Keratinocyte (primary cell): ENCODE measurements around the gene CTSA. TPM values are rescaled to one million over a fixed set of nuclear protein-coding genes. Genes with fewer than 3 reads are reported as not detected.

Experiments used
- DNase-seq: peaks from one replicate; pipeline ENCODE4 v3.0.0-alpha.2; 2011; ENCODE audit warnings: low read depth, missing footprints, low spot score
- FAIRE-seq: peaks from 2 replicates; lab custom pipeline; 2011; peaks lifted over from hg19 to GRCh38; lab: Jason Lieb, UNC
- H2AFZ ChIP-seq: 2 replicates; pipeline ENCODE4 v1.6.0; 2012; ENCODE audit warnings: low read length, control low read depth, inconsistent platforms; ENCODE audit not compliant: control insufficient read depth
- H3K27ac ChIP-seq: 2 replicates; pipeline ENCODE4 v1.5.1; 2011; ENCODE audit warnings: low read length; ENCODE audit not compliant: control insufficient read depth, insufficient read depth
- H3K27me3 ChIP-seq: 3 replicates; pipeline ENCODE4 v1.6.0; 2011; ENCODE audit warnings: low read length; ENCODE audit not compliant: control insufficient read depth, insufficient read depth; ENCODE audit errors: extremely low read depth
- H3K36me3 ChIP-seq, 2 experiments: 2 replicates in 1 of 2; 3 replicates in 1 of 2; pipeline ENCODE4 v1.5.1; 2011; ENCODE audit warnings: low read length in 2 of 2, mild to moderate bottlenecking in 1 of 2; ENCODE audit not compliant: control insufficient read depth in 2 of 2, insufficient read depth in 2 of 2; ENCODE audit errors: extremely low read depth in 1 of 2
- H3K4me1 ChIP-seq: 3 replicates; pipeline ENCODE4 v1.5.1; 2011; ENCODE audit warnings: low read length; ENCODE audit not compliant: control insufficient read depth, insufficient read depth; ENCODE audit errors: extremely low read depth
- H3K4me2 ChIP-seq: 3 replicates; pipeline ENCODE4 v1.6.0; 2011; ENCODE audit warnings: low read depth, low read length; ENCODE audit not compliant: control insufficient read depth, insufficient read depth; ENCODE audit errors: extremely low read depth
- H3K4me3 ChIP-seq, 3 experiments: fragments of 200-600 bp in 1 of 3; sonication (generic) in 1 of 3; 2 replicates in 2 of 3; 3 replicates in 1 of 3; pipeline ENCODE4 v1.5.1; 2011 to 2016; ENCODE audit warnings: low read length in 3 of 3, mild to moderate bottlenecking in 3 of 3, control low read depth in 2 of 3, inconsistent platforms in 1 of 3, low read depth in 1 of 3, mixed read lengths in 1 of 3, mixed run types in 1 of 3, moderate library complexity in 1 of 3; ENCODE audit not compliant: control insufficient read depth in 2 of 3, insufficient read depth in 2 of 3; ENCODE audit errors: extremely low read depth in 1 of 3
- H3K79me2 ChIP-seq: 2 replicates; pipeline ENCODE4 v1.6.0; 2012; ENCODE audit warnings: low read length; ENCODE audit not compliant: control insufficient read depth, insufficient read depth
- H3K9ac ChIP-seq: 3 replicates; pipeline ENCODE4 v1.6.0; 2011; ENCODE audit warnings: low read length; ENCODE audit not compliant: control insufficient read depth, insufficient read depth; ENCODE audit errors: extremely low read depth
- H3K9me1 ChIP-seq: 3 replicates; pipeline ENCODE4 v1.6.0; 2011; ENCODE audit warnings: low read length; ENCODE audit not compliant: control insufficient read depth, insufficient read depth; ENCODE audit errors: extremely low read depth
- H3K9me3 ChIP-seq: 2 replicates; pipeline ENCODE4 v1.5.1; 2012; ENCODE audit warnings: low read depth, low read length; ENCODE audit not compliant: control insufficient read depth
- H4K20me1 ChIP-seq: 3 replicates; pipeline ENCODE4 v1.6.0; 2011; ENCODE audit warnings: low read length; ENCODE audit not compliant: control insufficient read depth, insufficient read depth; ENCODE audit errors: extremely low read depth
- EZH2 ChIP-seq: IDR thresholded peaks from one replicate; pipeline ENCODE4 v1.6.1; 2012; ENCODE audit warnings: inconsistent platforms, mild to moderate bottlenecking, low read length, moderate library complexity
- dilution Hi-C: fragments of 300-500 bp; cut with MboI; formaldehyde crosslinking; loops from one replicate; pipeline ENCODE4 v1.7.0; 2020; ENCODE audit warnings: low sequenced_read_pairs; ENCODE audit not compliant: extremely low pct_ligation_motif_present
- polyA plus RNA-seq, 5 experiments: library from polyadenylated mRNA; depleted of rRNA in 3 of 5; stranded (reverse) in 3 of 5; stranded (forward) in 1 of 5; unstranded in 1 of 5; fragments of >200 nt; gene quantifications; 1 replicate in 1 of 5; 2 replicates in 3 of 5; 3 replicates in 1 of 5; pipeline versions ENCODE4 v1.2.1 to v1.2.3, GENCODE V29; 2011 to 2012; ENCODE audit warnings: missing spikeins in 2 of 5, low read depth in 1 of 5, low replicate concordance in 1 of 5
- TF ChIP-seq, protein P1 (sequence below), 3 experiments: IDR thresholded peaks in 1 of 3; conservative IDR thresholded peaks in 1 of 3; optimal IDR thresholded peaks in 1 of 3; 2 replicates in 2 of 3; 3 replicates in 1 of 3; pipeline versions ENCODE3 to v1.5.1; 2011; ENCODE audit warnings: low read length in 3 of 3, mild to moderate bottlenecking in 3 of 3, moderate library complexity in 2 of 3, control low read depth in 1 of 3, inconsistent platforms in 1 of 3; ENCODE audit not compliant: insufficient read depth in 2 of 3; ENCODE audit errors: extremely low read depth in 1 of 3

Gene CTSA
- polyA plus RNA-seq, 1 donor (not counting 4 experiments of a cell fraction or from before 2014, with no cell fraction given), result 38.6 TPM

DNA sequence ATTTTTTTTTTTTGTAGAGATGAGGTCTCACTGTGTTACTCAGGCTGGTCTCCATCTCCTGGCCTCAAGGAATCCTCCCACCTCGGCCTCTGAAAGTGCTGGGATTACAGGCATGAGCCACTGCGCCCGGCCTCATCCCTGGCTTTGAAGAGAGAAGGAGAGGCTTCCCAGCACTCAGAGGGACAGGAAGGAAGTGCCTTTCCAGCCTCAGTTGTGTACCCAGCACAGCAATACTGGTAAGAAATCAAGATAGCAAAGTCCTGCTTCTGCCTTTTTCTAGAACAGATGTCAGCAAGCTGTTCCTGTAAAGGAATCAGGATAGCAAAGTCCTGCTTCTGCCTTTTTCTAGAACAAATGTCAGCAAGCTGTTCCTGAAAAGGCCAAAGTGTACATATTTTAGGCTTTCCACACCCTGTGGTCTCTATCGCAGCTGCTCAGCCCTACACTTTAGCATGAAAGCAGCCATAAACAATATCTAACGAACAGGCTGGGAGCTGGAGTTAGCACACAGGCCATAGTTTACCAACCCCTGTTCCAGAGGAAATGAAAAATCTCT lies 27.1 kb downstream of the CTSA start:
- Histone ChIP-seq H3K36me3 (no peaks in the 10 kb centered on the region), H3K79me2 (no peaks in the 10 kb centered on the region), H3K9me3 (no peaks in the 10 kb centered on the region), H3K4me1 (no peaks in the 10 kb centered on the region), H3K9me1 (no peaks in the 10 kb centered on the region), H3K27me3 (no peaks in the 10 kb centered on the region), H3K9ac (no peak overlapping the region), H3K27ac (no peak overlapping the region), H2AFZ (no peak overlapping the region), H3K4me3 (no peak overlapping the region), H4K20me1 (no peaks in the 10 kb centered on the region), H3K4me2 (no peak overlapping the region)
- no peak for FAIRE-seq
- dilution Hi-C loops, result no loop called here
- DNase-seq, result no peak
- TF ChIP-seq, protein P1, sequence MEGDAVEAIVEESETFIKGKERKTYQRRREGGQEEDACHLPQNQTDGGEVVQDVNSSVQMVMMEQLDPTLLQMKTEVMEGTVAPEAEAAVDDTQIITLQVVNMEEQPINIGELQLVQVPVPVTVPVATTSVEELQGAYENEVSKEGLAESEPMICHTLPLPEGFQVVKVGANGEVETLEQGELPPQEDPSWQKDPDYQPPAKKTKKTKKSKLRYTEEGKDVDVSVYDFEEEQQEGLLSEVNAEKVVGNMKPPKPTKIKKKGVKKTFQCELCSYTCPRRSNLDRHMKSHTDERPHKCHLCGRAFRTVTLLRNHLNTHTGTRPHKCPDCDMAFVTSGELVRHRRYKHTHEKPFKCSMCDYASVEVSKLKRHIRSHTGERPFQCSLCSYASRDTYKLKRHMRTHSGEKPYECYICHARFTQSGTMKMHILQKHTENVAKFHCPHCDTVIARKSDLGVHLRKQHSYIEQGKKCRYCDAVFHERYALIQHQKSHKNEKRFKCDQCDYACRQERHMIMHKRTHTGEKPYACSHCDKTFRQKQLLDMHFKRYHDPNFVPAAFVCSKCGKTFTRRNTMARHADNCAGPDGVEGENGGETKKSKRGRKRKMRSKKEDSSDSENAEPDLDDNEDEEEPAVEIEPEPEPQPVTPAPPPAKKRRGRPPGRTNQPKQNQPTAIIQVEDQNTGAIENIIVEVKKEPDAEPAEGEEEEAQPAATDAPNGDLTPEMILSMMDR (optimal IDR thresholded peaks at IDR 0.05 in 1 of 3, IDR thresholded peaks at IDR 0.05 in 1 of 3, conservative IDR thresholded peaks at IDR 0.05 in 1 of 3; ENCODE audit: extremely low read depth in 1 of 3, insufficient read depth in 2 of 3, low read length in 3 of 3), result no peak
- no peak for TF ChIP-seq EZH2

DNA sequence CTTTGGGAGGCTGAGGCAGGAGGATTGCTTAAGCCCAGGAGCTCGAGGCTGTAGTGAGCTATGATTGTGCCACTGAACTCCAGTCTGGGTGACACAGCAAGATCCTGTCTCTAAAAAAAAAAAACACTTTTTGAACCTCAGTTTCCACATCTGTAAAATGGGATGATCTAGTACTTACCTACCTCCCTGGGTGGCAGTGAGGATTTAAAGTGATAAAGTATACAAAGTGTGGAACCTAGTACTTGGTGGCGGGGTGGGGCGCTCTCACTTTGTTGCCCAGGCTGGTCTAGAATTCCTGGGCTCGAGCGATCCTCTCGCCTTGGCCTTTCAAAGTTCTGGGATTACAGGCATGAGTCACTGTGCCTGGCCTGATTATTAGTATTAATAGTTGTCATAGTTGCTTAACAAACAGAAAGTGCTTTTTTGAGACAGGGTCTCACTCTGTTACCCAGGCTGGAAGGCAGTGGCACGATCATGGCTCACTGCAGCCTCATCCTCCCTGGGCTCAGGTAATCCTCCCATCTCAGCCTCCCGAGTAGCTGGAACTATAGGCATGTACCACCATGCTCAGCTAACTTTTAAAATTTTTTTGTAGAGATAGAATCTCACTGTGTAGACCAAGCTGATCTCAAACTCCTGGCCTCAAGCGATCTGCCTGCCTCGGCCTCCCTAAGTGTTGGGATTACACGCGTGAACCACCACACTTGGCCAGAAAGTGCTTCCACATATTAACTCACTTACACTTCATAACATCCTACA lies 27.8 kb downstream of the CTSA start:
- Histone ChIP-seq H4K20me1 (no peaks in the 10 kb centered on the region), H3K36me3 (no peaks in the 10 kb centered on the region), H3K9me3 (no peaks in the 10 kb centered on the region), H3K4me2 (no peak overlapping the region), H3K27me3 (no peaks in the 10 kb centered on the region), H3K4me1 (no peaks in the 10 kb centered on the region), H3K9ac (no peak overlapping the region), H2AFZ (no peak overlapping the region), H3K4me3 (no peak overlapping the region), H3K79me2 (no peaks in the 10 kb centered on the region), H3K27ac (no peak overlapping the region), H3K9me1 (no peaks in the 10 kb centered on the region)
- TF ChIP-seq, protein P1 (optimal IDR thresholded peaks at IDR 0.05 in 1 of 3, IDR thresholded peaks at IDR 0.05 in 1 of 3, conservative IDR thresholded peaks at IDR 0.05 in 1 of 3; ENCODE audit: extremely low read depth in 1 of 3, insufficient read depth in 2 of 3, low read length in 3 of 3), result no peak
- no peak for TF ChIP-seq EZH2
- dilution Hi-C loops, result no loop called here
- FAIRE-seq (no peak), DNase-seq (no peak)
